ENCODE measurements around the gene MAF.

The MAF gene

DNA sequence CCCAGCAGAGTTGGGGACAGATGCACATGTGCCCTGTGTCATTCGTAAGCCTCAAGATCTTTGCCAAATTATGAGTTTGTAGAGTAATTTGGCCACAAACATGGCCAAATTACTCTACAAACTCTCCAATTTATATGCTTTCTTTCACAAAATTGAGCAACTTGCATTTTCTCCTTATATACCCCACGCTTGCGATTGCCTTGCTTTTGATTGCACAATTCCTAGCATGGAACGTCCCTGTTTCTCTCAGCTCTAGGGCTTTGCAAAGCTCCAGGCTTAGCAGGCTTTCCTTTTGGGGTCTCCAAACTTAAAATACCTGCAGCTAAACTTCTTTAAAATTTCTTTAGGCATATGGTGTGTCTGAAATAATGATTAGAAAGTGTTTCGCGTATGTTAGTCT, 28.5 kb upstream of the MAF start:
- Histone ChIP-seq H3K36me3 (ENCODE audit: control insufficient read depth, insufficient read depth, low read length) (no peaks in the 10 kb centered on the region), H3K27me3 (ENCODE audit: control insufficient read depth, insufficient read depth, low read length) (no peaks in the 10 kb centered on the region), H3K4me1 (ENCODE audit: control insufficient read depth, insufficient read depth, low read length) (no peaks in the 10 kb centered on the region), H3K27ac (ENCODE audit: low read depth, low read length) (no peak overlapping the region), H3K4me3 (ENCODE audit: low read length) (no peak overlapping the region), H3K9ac (ENCODE audit: low read length) (no peak overlapping the region)

- Histone ChIP-seq H3K4me1 (ENCODE audit: control insufficient read depth, insufficient read depth, low read length) (no peaks in the 10 kb centered on the region), H3K36me3 (ENCODE audit: control insufficient read depth, insufficient read depth, low read length) (no peaks in the 10 kb centered on the region), H3K9ac (ENCODE audit: low read length) (no peak overlapping the region), H3K27me3 (ENCODE audit: control insufficient read depth, insufficient read depth, low read length) (no peaks in the 10 kb centered on the region), H3K27ac (ENCODE audit: low read depth, low read length) (no peak overlapping the region), H3K4me3 (ENCODE audit: low read length) (no peak overlapping the region)
Measured at GRCh38 chr16:79628501-79628975, 28.0 kb upstream of the MAF start.

DNA sequence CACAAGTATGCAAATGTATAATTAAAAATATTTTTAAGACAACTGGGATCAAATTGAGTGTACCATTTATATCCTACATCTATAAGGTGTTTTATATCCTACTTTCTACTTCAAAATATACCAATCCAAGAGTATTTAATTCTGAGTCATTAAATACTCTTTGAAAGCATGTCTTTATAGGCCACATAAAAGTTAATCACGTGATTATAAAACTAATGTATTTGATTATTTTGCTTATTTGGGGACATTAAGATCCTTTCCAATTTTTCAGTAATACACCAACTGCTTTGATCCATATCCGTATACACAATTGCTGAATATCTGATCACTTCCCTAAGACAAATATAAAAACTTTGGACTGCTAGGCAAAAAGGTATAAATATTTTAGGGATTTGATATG, 26.6 kb upstream of the MAF start:
- no peak overlapping the region for H3K27ac ChIP-seq (ENCODE audit: low read depth, low read length)
- H3K4me3 ChIP-seq (ENCODE audit: low read length): no peak overlapping the region
- no peaks in the 10 kb centered on the region for H3K36me3 ChIP-seq (ENCODE audit: control insufficient read depth, insufficient read depth, low read length)
- H3K9ac ChIP-seq (ENCODE audit: low read length): no peak overlapping the region
- H3K4me1 ChIP-seq (ENCODE audit: control insufficient read depth, insufficient read depth, low read length): no peaks in the 10 kb centered on the region
- H3K27me3 ChIP-seq (ENCODE audit: control insufficient read depth, insufficient read depth, low read length): no peaks in the 10 kb centered on the region

DNA sequence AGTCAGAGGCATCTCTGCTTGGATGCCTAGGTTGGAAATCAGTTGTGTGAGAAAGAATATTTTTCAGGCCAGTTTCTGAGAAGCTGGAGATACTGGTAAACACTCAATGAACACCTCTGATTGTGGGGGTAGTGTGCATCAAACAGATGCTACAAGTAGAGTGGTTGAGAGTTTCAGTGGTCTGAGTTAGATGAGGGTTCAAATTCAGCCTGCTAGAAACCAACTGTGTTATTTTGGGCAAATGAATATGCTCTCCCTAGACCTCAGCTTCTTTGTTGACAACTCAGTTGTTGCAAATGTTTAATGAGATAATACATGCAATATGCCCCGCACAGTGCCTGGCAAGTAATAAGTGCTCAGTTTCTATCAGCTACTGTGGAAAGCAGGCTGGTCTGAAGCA, 25.2 kb upstream of the MAF start:
- Histone ChIP-seq H3K4me3 (ENCODE audit: low read length) (no peak overlapping the region), H3K9ac (ENCODE audit: low read length) (no peak overlapping the region), H3K36me3 (ENCODE audit: control insufficient read depth, insufficient read depth, low read length) (no peaks in the 10 kb centered on the region), H3K27ac (ENCODE audit: low read depth, low read length) (no peak overlapping the region), H3K4me1 (ENCODE audit: control insufficient read depth, insufficient read depth, low read length) (no peaks in the 10 kb centered on the region), H3K27me3 (ENCODE audit: control insufficient read depth, insufficient read depth, low read length) (no peaks in the 10 kb centered on the region)

GRCh38 chr16:79623824-79624223, 23.3 kb upstream of the MAF start:
- Histone ChIP-seq H3K36me3 (ENCODE audit: control insufficient read depth, insufficient read depth, low read length) (no peaks in the 10 kb centered on the region), H3K27me3 (ENCODE audit: control insufficient read depth, insufficient read depth, low read length) (no peaks in the 10 kb centered on the region), H3K27ac (ENCODE audit: low read depth, low read length) (no peak overlapping the region), H3K4me3 (ENCODE audit: low read length) (no peak overlapping the region), H3K9ac (ENCODE audit: low read length) (no peak overlapping the region), H3K4me1 (ENCODE audit: control insufficient read depth, insufficient read depth, low read length) (no peaks in the 10 kb centered on the region)

DNA sequence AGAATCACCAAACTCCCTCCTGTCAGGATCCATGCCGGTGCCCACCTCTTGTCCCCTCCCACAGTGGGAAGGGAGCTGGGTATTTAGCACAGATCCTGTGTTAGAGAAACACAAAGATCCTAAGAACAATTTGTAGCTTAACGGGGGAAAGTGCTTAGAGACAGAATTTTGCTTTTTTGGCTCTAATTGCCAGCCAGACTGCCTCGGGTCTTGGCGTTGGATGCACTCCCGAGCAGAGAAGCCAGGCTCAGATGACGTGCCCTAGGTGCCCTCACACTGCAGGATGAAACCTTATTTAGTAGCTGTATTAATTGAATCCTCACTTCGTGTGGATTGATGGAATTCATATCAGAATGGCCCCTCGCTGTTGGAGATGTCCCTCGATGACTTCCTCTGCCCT, 22.5 kb upstream of the MAF start:
- no peaks in the 10 kb centered on the region for H3K4me1 ChIP-seq (ENCODE audit: control insufficient read depth, insufficient read depth, low read length)

GRCh38 chr16:79621027-79621426, 20.5 kb upstream of the MAF start:
- Histone ChIP-seq H3K36me3 (ENCODE audit: control insufficient read depth, insufficient read depth, low read length) (no peaks in the 10 kb centered on the region), H3K9ac (ENCODE audit: low read length) (no peak overlapping the region), H3K27me3 (ENCODE audit: control insufficient read depth, insufficient read depth, low read length) (no peaks in the 10 kb centered on the region), H3K27ac (ENCODE audit: low read depth, low read length) (no peak overlapping the region), H3K4me1 (ENCODE audit: control insufficient read depth, insufficient read depth, low read length) (no peaks in the 10 kb centered on the region), H3K4me3 (ENCODE audit: low read length) (no peak overlapping the region)

More for the DNA sequence above, 22.5 kb upstream of the MAF start:
- H3K4me3 ChIP-seq (ENCODE audit: low read length): no peak overlapping the region
- no peak overlapping the region for H3K27ac ChIP-seq (ENCODE audit: low read depth, low read length)
- H3K9ac ChIP-seq (ENCODE audit: low read length): no peak overlapping the region
- no peaks in the 10 kb centered on the region for H3K27me3 ChIP-seq (ENCODE audit: control insufficient read depth, insufficient read depth, low read length)
- no peaks in the 10 kb centered on the region for H3K36me3 ChIP-seq (ENCODE audit: control insufficient read depth, insufficient read depth, low read length)

- Histone ChIP-seq H3K36me3 (ENCODE audit: control insufficient read depth, insufficient read depth, low read length) (no peaks in the 10 kb centered on the region), H3K4me3 (ENCODE audit: low read length) (no peak overlapping the region), H3K4me1 (ENCODE audit: control insufficient read depth, insufficient read depth, low read length) (no peaks in the 10 kb centered on the region), H3K27me3 (ENCODE audit: control insufficient read depth, insufficient read depth, low read length) (no peaks in the 10 kb centered on the region), H3K27ac (ENCODE audit: low read depth, low read length) (no peak overlapping the region), H3K9ac (ENCODE audit: low read length) (no peak overlapping the region)
Measured at GRCh38 chr16:79618692-79619050, 18.1 kb upstream of the MAF start.

- Histone ChIP-seq H3K27ac (ENCODE audit: low read depth, low read length) (no peak overlapping the region), H3K27me3 (ENCODE audit: control insufficient read depth, insufficient read depth, low read length) (no peaks in the 10 kb centered on the region), H3K9ac (ENCODE audit: low read length) (no peak overlapping the region), H3K4me3 (ENCODE audit: low read length) (no peak overlapping the region), H3K36me3 (ENCODE audit: control insufficient read depth, insufficient read depth, low read length) (no peaks in the 10 kb centered on the region), H3K4me1 (ENCODE audit: control insufficient read depth, insufficient read depth, low read length) (no peaks in the 10 kb centered on the region)
Measured at GRCh38 chr16:79618041-79618691, 17.6 kb upstream of the MAF start.

DNA sequence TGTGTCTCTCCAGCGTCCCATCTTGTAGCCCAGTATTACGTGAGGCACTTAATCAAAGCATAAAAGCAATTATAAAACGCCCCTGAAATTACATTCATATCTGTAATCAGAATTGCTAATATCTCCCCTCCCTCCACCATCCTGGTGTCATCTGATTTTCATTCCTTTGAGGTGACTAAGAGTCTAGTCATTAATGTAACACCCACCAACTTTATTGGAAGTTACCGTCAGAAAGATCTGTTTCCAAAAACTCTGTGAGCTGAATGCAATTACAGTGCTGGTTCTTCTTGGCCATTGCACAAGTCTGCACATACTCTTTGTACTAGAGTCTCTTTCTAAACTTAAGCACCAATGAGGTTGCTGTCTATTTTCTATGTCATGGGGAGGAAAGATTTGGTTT, 12.5 kb upstream of the MAF start:
- no peak overlapping the region for H3K4me3 ChIP-seq (ENCODE audit: low read length)
- H3K27me3 ChIP-seq (ENCODE audit: control insufficient read depth, insufficient read depth, low read length): no peaks in the 10 kb centered on the region
- H3K27ac ChIP-seq (ENCODE audit: low read depth, low read length): no peak overlapping the region
- H3K36me3 ChIP-seq (ENCODE audit: control insufficient read depth, insufficient read depth, low read length): no peaks in the 10 kb centered on the region
- H3K9ac ChIP-seq (ENCODE audit: low read length): no peak overlapping the region
- no peaks in the 10 kb centered on the region for H3K4me1 ChIP-seq (ENCODE audit: control insufficient read depth, insufficient read depth, low read length)

- H3K27me3 ChIP-seq (ENCODE audit: control insufficient read depth, insufficient read depth, low read length): no peaks in the 10 kb centered on the region
- no peak overlapping the region for H3K9ac ChIP-seq (ENCODE audit: low read length)
- H3K4me1 ChIP-seq (ENCODE audit: control insufficient read depth, insufficient read depth, low read length): no peaks in the 10 kb centered on the region
- H3K27ac ChIP-seq (ENCODE audit: low read depth, low read length): no peak overlapping the region
- H3K36me3 ChIP-seq (ENCODE audit: control insufficient read depth, insufficient read depth, low read length): no peaks in the 10 kb centered on the region
- no peak overlapping the region for H3K4me3 ChIP-seq (ENCODE audit: low read length)
Measured at GRCh38 chr16:79612207-79612606, 11.7 kb upstream of the MAF start.

GRCh38 chr16:79610771-79611170, 10.2 kb upstream of the MAF start:
- Histone ChIP-seq H3K9ac (ENCODE audit: low read length) (no peak overlapping the region), H3K27ac (ENCODE audit: low read depth, low read length) (no peak overlapping the region), H3K4me3 (ENCODE audit: low read length) (no peak overlapping the region), H3K4me1 (ENCODE audit: control insufficient read depth, insufficient read depth, low read length) (no peaks in the 10 kb centered on the region), H3K27me3 (ENCODE audit: control insufficient read depth, insufficient read depth, low read length) (no peaks in the 10 kb centered on the region), H3K36me3 (ENCODE audit: control insufficient read depth, insufficient read depth, low read length) (no peaks in the 10 kb centered on the region)

DNA sequence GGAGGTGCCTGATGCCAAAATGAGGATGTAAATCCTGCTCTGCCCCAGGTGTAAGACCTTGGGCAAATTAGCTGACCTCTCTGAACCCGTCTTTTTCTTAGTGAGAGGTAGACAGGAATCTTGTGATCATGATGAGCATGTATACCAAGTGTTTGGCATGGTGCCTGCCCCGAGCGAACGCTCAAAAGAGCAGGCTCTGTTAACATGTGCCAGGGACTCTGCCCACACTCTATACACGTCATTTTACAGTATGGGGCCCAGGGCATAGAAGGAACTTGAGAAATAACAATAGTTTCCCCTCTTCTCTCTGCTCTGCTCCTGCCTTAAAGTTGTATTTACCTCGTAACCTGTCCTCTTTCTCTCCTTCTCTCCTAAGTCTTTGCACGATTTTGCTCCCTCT, 9.3 kb upstream of the MAF start:
- H3K27ac ChIP-seq (ENCODE audit: low read depth, low read length): no peak overlapping the region

More for the DNA sequence above, 9.3 kb upstream of the MAF start:
- Histone ChIP-seq H3K36me3 (ENCODE audit: control insufficient read depth, insufficient read depth, low read length) (no peaks in the 10 kb centered on the region), H3K27me3 (ENCODE audit: control insufficient read depth, insufficient read depth, low read length) (no peaks in the 10 kb centered on the region), H3K4me1 (ENCODE audit: control insufficient read depth, insufficient read depth, low read length) (no peaks in the 10 kb centered on the region), H3K9ac (ENCODE audit: low read length) (no peak overlapping the region), H3K4me3 (ENCODE audit: low read length) (no peak overlapping the region)
